Myocyte (in vitro differentiated cells): Measurements from ENCODE around the gene GYS1. TPM values are rescaled to one million over a fixed set of nuclear protein-coding genes. Genes with fewer than 3 reads are reported as not detected.
"Not testable (repeated sequence)": the region's sequence is repeated elsewhere in the genome, so short reads cannot be mapped to it uniquely, and the experiment has no call there.

Experiments used
- DNase-seq: peaks from one replicate; pipeline ENCODE4 v3.0.0-alpha.2; 2012; ENCODE audit warnings: low read depth
- total RNA-seq: library from RNA; depleted of rRNA; stranded (reverse); fragments of >200 nt; gene quantifications from 2 replicates; pipeline ENCODE4 v1.2.3, GENCODE V29; 2014

The GYS1 gene
- total RNA-seq, 1 donor from 2014 or later: 358 TPM

- not testable (repeated sequence) for DNase-seq
Measured at GRCh38 chr19:49018388-49019241, 25.5 kb upstream of the GYS1 start.

GRCh38 chr19:49017666-49018351 lies 24.7 kb upstream of the GYS1 start:
- DNase-seq: peak; percentile 52

DNA sequence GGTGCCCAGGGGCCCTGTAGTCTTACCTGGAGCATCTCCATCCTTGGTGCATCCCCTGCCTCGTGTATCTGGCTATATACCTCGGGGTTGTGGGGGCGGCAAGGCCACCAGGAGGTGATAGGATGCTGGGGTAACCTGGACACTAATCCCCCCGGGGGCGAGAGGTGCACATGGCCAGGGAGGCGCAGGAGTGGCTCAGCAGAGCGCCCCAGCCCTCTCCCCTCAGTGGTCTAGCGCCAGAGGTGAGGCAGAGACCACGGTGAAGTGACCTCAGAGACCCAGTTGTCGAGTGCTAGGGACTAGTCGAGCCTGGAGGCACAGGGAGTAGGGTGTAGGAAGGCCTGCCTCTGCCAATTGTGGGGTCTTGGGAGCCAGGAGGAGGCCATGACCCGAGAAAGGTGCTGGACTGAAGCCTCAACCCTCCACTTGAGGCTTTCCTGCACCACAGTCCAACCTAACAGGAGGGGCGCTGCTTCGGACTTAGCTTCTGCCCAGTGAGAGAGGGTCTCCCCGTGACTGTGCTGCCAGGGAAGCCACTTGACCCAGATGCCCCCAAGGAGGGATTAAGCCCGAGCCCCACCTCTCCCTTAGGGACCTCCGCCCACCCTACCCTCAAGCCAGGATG lies 24.0 kb upstream of the GYS1 start, which contains the start of gene LHB:
TSS of gene LHB (minus strand) at position 51 of the 625 bp plus-strand sequence. CDS start at position 41, 10 bp downstream.
- DNase-seq: no peak

DNA sequence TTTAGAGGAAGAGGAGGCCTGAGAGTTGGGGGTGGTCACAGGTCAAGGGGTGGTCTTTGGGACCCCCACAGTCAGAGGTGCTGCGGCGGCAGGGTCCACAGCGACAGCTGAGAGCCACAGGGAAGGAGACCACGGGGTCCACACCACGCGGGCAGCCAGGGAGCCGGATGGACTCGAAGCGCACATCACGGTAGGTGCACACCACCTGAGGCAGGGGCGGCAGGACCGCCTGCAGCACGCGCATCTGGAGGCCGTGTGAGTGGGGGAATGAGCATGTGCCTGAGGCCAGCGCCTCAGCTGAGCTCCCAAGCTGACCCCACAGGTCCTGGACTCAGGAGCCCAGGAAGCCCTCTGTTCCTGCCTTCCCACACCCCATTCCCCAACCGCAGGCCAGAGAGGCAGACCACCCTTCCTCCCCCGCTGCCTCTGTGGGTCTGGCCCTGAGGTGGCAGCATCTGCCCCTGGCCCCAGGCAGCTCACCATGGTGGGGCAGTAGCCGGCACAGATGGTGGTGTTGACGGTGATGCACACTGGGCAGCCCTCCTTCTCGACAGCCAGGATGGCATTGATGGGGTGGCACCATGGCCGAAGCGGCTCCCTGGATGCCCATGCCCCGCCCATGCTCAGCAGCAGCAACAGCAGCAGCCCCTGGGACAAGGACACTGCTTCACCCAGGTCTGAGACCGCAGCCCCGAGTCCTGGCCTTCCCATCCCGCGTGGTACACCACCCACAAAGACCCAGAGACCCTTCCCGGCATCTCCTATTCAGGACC lies 23.1 kb upstream of the GYS1 start:
- no peak for DNase-seq

DNA sequence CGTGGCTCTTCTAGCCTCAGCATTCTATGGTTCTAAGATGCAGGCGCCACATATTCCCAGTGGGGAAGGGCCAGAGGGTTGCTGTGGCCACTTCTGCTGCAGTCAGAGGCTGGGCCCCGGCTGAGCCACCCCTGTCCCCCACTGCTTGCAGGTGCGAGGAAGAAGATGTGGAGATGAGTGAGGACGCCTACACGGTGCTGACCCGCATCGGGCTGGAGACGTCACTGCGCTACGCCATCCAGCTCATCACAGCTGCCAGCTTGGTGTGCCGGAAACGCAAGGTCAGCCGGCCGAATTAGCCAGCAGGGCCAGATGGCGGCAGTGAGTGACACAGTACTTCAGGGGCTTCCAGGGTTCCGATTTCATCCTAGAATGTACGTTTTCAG lies 21.8 kb upstream of the GYS1 start:
- DNase-seq: no peak

- DNase-seq: no peak
Measured at GRCh38 chr19:49014123-49014869, 21.2 kb upstream of the GYS1 start.

DNA sequence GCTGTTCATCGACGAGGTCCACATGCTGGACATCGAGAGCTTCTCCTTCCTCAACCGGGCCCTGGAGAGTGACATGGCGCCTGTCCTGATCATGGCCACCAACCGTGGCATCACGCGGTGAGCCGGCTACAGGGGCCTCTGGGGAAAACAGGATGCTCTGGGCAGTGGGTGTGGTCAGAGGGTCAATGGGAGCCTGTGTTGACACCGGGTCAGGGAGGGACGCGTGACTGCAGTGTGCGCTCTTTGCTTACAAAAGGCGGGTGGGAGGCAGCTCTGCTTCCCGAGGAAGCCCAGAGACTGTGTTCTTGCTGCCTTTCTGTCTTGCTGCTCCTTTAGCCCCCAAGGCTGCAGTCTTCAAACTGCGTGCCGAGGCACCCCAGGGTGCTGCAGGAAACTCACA lies 18.1 kb upstream of the GYS1 start:
- DNase-seq: no peak

GRCh38 chr19:49010453-49010852 lies 17.3 kb upstream of the GYS1 start:
- no peak for DNase-seq

DNA sequence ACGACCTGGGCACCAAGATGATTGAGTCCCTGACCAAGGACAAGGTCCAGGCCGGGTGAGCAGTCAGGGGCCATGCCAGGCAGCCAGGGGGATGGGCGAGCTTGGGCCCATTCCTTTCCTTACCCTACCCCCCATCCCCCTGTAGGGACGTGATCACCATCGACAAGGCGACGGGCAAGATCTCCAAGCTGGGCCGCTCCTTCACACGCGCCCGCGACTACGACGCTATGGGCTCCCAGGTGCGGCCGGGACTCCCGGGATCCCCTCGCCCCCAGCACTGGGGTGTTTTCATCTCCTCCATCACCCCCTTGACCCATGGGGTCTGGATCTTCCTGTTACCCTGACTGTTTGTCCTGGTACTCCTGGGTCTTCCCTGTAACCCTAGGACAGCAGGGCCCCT lies 16.7 kb upstream of the GYS1 start:
- DNase-seq: no peak

GRCh38 chr19:49006905-49007304 lies 13.8 kb upstream of the GYS1 start:
- DNase-seq: no peak

DNA sequence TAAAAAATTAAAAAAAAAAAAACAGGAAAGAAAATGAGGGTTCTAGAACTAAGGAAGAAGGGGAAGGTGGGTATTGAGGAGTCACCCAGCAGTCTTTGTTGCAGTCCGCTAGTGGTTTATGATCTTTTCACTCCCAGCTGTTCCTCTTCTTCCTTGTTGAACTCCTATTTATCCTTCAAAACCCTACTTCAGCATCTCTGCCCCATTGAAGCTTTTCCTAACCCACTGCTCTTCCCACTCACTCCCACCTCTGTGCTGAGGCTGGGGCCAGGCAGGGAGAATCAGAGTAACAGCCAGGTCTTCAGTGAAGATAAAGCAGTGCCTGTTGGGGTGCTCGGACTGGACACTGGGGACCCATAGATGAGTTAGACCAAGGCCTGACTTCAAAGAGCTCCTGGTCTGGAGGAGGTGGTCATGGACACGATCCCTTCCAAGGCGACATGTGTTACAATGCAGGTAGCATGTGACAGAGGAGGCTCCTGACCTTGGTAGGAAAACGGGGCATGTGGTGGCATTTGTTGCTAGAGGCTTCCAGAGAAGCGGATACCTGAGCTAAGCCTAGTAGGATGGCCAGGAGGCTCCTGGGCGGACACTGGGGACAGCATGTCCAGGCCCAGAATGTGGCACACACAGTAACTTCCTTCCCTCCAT lies 12.0 kb upstream of the GYS1 start:
- no peak for DNase-seq

DNA sequence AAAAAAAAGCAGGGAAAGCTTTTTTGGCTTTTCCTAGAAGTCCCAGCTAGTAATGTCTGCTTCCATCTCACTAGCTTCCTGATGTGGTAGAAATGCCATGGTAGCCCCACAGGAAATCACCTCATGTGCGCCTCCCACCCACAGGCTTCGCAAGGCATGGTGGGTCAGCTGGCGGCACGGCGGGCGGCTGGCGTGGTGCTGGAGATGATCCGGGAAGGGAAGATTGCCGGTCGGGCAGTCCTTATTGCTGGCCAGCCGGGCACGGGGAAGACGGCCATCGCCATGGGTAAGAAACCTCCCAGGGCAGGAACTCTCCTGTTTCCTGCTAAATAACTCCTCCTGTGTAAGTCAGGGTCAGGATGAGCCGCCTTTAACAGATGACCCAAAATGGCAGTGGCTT lies 11.0 kb upstream of the GYS1 start:
- DNase-seq: no peak

DNA sequence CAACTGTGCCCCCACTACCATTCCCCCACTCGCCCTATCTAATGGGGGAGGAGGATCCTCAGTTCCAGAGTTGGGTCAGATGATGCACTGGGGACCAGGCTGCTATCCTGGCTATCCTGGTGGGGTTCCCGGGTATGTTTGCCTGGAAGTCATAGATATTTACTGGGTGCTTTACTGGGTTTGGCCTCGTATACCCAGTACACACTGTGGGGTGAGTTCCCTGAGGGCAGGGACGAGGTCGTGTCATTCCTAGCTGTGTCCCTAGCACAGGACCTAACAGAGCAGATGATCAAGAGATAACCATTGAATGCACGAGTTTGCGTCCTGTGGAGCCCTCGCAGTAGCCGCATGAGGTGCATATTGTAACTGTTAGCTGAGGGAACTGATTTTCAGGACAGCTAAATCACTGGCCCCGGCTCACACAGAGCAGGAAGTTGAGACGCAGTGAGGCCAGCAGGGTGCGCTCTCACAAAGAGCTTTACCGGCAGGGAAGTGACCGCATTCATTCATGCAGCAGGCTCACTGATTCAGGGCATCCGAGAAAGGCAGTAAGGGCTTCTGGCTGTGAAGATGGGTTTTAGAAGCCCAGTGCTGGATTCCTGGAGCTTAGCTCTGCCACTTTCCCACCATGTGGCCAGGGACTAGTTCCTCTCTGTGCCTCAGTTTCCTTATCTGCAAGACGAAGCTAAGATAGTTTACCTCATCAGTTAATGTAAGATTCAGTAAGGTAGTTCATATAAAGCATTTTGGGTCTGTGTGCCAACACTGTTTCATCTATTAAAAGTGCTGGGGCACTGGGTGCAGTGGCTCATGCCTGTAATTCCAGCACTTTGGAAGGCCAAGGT lies 6.6 kb upstream of the GYS1 start:
- DNase-seq: peak; percentile 60

- peak; percentile 72 for DNase-seq
Measured at GRCh38 chr19:48997972-48998371, 4.9 kb upstream of the GYS1 start.

- no peak for DNase-seq
Measured at GRCh38 chr19:48994035-48994386, 902 bp upstream of the GYS1 start.

DNA sequence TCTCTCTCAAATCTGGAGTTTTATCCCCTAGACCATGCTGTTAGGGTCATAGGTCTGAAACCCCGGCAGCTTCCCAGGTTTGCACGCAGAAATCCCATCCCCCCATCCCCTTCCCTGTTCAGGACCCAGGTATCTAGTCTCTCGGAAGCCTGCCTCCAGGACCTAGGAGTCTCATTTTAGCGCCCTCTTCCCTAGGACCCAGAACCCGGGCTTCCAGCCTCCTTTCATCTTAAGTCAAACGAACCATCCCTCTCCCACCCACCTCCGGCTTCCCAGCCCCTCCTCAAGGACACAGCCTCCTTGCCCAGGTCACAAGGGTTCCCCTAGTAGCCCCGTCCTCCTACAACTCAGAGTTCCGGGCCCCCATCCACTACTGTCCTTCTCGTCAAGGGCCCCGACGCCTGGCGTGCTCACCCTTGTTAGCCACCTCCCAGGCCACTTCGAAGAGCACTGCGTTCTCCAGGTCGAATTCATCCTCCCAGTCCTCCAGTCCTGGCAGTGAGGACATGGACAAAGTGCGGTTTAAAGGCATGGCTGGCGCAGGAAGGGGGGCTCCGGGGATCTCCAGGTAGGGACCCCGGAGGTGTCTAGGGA lies 431 bp downstream of the GYS1 start:
- no peak for DNase-seq

DNA sequence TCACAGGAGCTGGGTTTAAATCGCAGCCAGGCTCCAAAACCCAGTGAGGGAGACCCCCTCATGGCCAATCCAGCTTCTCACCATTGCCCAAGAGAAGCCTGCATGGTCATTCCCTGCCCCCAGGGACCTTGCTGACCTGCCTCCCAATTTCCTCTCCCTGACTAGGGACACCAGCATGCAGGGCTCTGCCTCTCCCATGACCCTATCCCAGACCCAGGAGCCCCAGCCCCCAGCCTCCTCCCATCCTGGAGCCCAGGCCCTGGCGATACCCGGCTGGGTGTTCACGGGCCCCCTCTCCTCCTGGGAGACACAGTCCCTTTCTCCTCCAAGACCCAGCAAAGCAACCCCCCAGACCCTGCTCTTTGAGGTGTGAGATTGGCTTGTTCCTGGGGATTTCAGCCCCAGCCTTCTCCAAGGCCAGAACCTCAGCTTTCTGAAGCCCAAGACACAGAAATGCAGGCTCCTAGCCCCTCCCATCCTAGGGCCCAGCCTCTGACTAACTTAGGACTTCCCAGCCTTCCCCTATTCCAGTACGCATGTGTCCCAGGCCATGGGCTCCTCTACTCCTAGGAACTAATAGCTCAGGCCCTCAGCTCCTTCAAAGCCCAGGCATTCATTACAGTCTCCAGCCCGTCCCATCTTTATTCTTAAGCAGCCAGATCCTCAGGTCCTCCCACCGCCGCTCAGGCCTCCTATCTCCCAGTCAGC lies 1.1 kb downstream of the GYS1 start:
- peak; percentile 92 for DNase-seq

DNA sequence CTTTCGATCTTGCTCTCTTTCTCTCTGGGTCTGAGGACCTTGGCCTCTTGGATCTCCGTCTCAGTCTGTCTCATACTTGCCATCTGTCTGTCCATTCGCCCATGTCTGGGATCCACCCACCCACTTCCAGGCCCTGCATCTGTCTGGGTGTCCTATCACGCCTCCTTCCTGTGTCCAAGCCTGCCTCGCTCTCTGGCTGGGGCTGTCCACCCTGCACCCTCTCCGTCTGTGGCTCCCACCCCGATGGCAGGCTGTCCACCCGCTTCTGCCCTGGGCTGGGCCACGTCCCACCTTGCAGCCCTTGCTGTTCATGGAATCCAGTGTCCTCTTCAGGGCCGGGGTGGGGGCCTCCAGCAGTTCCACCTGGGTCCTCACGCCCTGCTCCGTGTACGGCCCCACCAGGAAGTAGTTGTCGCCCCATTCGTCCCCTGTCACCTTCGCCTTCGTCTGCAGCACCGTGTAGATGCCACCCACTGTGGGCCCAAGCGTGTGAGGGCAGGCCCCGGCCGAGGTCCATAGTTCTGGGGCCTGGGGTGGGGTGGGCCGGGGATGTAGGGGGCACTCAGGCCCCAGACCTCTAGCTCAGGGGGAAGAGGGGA lies 2.0 kb downstream of the GYS1 start:
- DNase-seq: peak; percentile 74
